ENCODE data around the gene MCHR1.

DNA sequence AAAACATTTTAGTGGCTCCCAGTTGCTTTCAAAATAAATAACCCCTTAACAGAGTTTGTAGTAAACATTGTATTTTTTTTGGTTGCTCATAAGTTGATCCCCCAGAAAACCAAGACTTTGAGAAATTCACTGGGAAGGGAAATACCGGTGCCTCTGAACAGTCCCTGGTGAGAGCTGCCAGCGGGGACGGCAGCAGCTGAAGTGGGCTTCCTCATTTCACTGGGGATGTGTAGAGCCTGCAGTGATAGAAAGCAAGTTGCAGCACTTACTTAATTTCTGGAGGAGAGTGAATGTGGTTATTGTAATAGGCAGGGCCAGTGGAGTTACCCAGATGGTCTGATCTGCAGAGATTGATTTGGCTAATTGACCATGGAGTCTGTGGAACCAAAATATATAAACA is 18.6 kb upstream of the MCHR1 start:
- TF ChIP-seq CTCF (conservative IDR thresholded peaks at IDR 0.05 in 1 of 2, IDR thresholded peaks at IDR 0.05 in 1 of 2; ENCODE audit: extremely low read depth in 1 of 2, insufficient read depth in 1 of 2, low read depth in 1 of 2, low read length in 2 of 2) (no peak), EZH2 (IDR thresholded peaks at IDR 0.05; ENCODE audit: borderline replicate concordance, low read length) (no peak)
